Activated naive CD4-positive, alpha-beta T cell treated with anti-CD3 and anti-CD28 coated beads, Interleukin-2, amount 50 U/mL, for 16 hours (primary cell): ENCODE data around the gene ITIH5.

ENCODE experiments used
- DNase-seq: peaks from one replicate; pipeline ENCODE4 v3.0.0-alpha.2; 2020

The ITIH5 gene

GRCh38 chr10:7625836-7626235 lies 40.9 kb downstream of the ITIH5 start:
- DNase-seq = no peak

GRCh38 chr10:7625009-7625408 lies 41.8 kb downstream of the ITIH5 start:
- no peak for DNase-seq

- no peak for DNase-seq
These were observed 43.8 kb downstream of the ITIH5 start for GRCh38 chr10:7622969-7623368.

- DNase-seq = no peak
These were observed 48.3 kb downstream of the ITIH5 start for GRCh38 chr10:7618461-7618860.

- DNase-seq = no peak
These were observed 54.9 kb downstream of the ITIH5 start for GRCh38 chr10:7611909-7612308.

GRCh38 chr10:7610651-7611389 lies 55.9 kb downstream of the ITIH5 start:
- DNase-seq = no peak

GRCh38 chr10:7610026-7610425 lies 56.7 kb downstream of the ITIH5 start:
- no peak for DNase-seq

- DNase-seq = no peak
These were observed 57.2 kb downstream of the ITIH5 start for GRCh38 chr10:7609556-7609955.

- no peak for DNase-seq
These were observed 58.8 kb downstream of the ITIH5 start for GRCh38 chr10:7608001-7608400.

GRCh38 chr10:7606951-7607404 lies 59.8 kb downstream of the ITIH5 start:
- no peak for DNase-seq

- DNase-seq = no peak
These were observed 61.0 kb downstream of the ITIH5 start for GRCh38 chr10:7605565-7606295.

GRCh38 chr10:7601023-7601656 lies 65.6 kb downstream of the ITIH5 start:
- no peak for DNase-seq

GRCh38 chr10:7598771-7599170 lies 68.0 kb downstream of the ITIH5 start:
- no peak for DNase-seq

GRCh38 chr10:7596356-7596755 lies 70.4 kb downstream of the ITIH5 start:
- DNase-seq = no peak

GRCh38 chr10:7593905-7594304 lies 72.9 kb downstream of the ITIH5 start:
- DNase-seq = no peak

GRCh38 chr10:7593063-7593462 lies 73.7 kb downstream of the ITIH5 start:
- no peak for DNase-seq

GRCh38 chr10:7592627-7593026 lies 74.1 kb downstream of the ITIH5 start:
- no peak for DNase-seq

GRCh38 chr10:7590271-7590670 lies 76.5 kb downstream of the ITIH5 start:
- DNase-seq = no peak

GRCh38 chr10:7589748-7590147 lies 77.0 kb downstream of the ITIH5 start:
- no peak for DNase-seq

GRCh38 chr10:7587865-7588188 lies 78.9 kb downstream of the ITIH5 start:
- no peak for DNase-seq

GRCh38 chr10:7587168-7587864 lies 79.5 kb downstream of the ITIH5 start:
- DNase-seq = no peak

GRCh38 chr10:7585228-7585627 lies 81.5 kb downstream of the ITIH5 start:
- DNase-seq = no peak

- DNase-seq = no peak
These were observed 83.1 kb downstream of the ITIH5 start for GRCh38 chr10:7583626-7584025.

GRCh38 chr10:7580520-7580919 lies 86.2 kb downstream of the ITIH5 start:
- no peak for DNase-seq
